MM.1S (cell line): ENCODE data around the gene SEPTIN5.

ENCODE experiments used
- DNase-seq: peaks from one replicate; pipeline ENCODE4 v3.0.0-alpha.2; 2015
- H2AFZ ChIP-seq: fragments of 300-600 bp; sonication (generic); 2 replicates; pipeline ENCODE4 v1.6.0; 2016; ENCODE audit warnings: antibody characterized with exemption, low read length
- H3F3A ChIP-seq: fragments of 300-600 bp; sonication (generic); 2 replicates; pipeline ENCODE4 v1.6.1; 2016; ENCODE audit warnings: mild to moderate bottlenecking, antibody characterized with exemption, low read length, moderate library complexity, mixed read lengths; ENCODE audit not compliant: insufficient read depth
- H3K27ac ChIP-seq: fragments of 300-600 bp; sonication (generic); 2 replicates; pipeline ENCODE4 v1.5.1; 2016; ENCODE audit warnings: mild to moderate bottlenecking, low read length
- H3K27me3 ChIP-seq: fragments of 300-600 bp; sonication (generic); replicated peaks from 2 replicates; pipeline ENCODE4 v1.6.0; 2016; ENCODE audit warnings: low read length; ENCODE audit not compliant: insufficient read depth
- H3K36me3 ChIP-seq: fragments of 300-600 bp; sonication (generic); replicated peaks from 2 replicates; pipeline ENCODE4 v1.6.1; 2016; ENCODE audit warnings: mild to moderate bottlenecking, low read length, mixed read lengths; ENCODE audit not compliant: insufficient read depth
- H3K4me1 ChIP-seq: fragments of 300-600 bp; sonication (generic); 2 replicates; pipeline ENCODE4 v1.6.1; 2016; ENCODE audit warnings: low read length, mixed read lengths
- H3K4me2 ChIP-seq: fragments of 300-600 bp; sonication (generic); 2 replicates; pipeline ENCODE4 v1.6.0; 2016; ENCODE audit warnings: low read depth, low read length
- H3K4me3 ChIP-seq: fragments of 300-600 bp; sonication (generic); 2 replicates; pipeline ENCODE4 v1.5.1; 2016; ENCODE audit warnings: low read length, mixed read lengths
- H3K79me2 ChIP-seq: fragments of 300-600 bp; sonication (generic); 2 replicates; pipeline ENCODE4 v1.6.1; 2016; ENCODE audit warnings: mixed run types, low read length, mixed read lengths
- H3K9ac ChIP-seq: fragments of 300-600 bp; sonication (generic); 2 replicates; pipeline ENCODE4 v1.6.1; 2016; ENCODE audit warnings: low read length, mixed read lengths
- H3K9me2 ChIP-seq: fragments of 300-600 bp; sonication (generic); replicated peaks from 2 replicates; pipeline ENCODE4 v1.6.1; 2016; ENCODE audit warnings: mild to moderate bottlenecking, low read length, mixed read lengths; ENCODE audit not compliant: insufficient read depth
- H3K9me3 ChIP-seq: fragments of 300-600 bp; sonication (generic); replicated peaks from 2 replicates; pipeline ENCODE4 v1.6.1; 2016; ENCODE audit warnings: mild to moderate bottlenecking, low read length, mixed read lengths; ENCODE audit not compliant: insufficient read depth
- H4K20me1 ChIP-seq: fragments of 300-600 bp; sonication (generic); 2 replicates; pipeline ENCODE4 v1.6.1; 2016; ENCODE audit warnings: mild to moderate bottlenecking, low read length, moderate library complexity, mixed read lengths; ENCODE audit not compliant: insufficient read depth
- EZH2 ChIP-seq: fragments of 300-600 bp; sonication (generic); optimal IDR thresholded peaks from 2 replicates; pipeline ENCODE3; 2017; ENCODE audit warnings: low read depth, mild to moderate bottlenecking, antibody characterized with exemption, low read length, mixed read lengths
- EZH2phosphoT487 ChIP-seq: fragments of 300-600 bp; sonication (generic); IDR thresholded peaks from 2 replicates; pipeline ENCODE4 v1.6.1; 2018; ENCODE audit warnings: antibody characterized with exemption, low read length
- TF ChIP-seq, protein P1 (sequence below): fragments of 300-600 bp; sonication (generic); IDR thresholded peaks from 2 replicates; pipeline ENCODE4 v1.5.1; 2016; ENCODE audit warnings: antibody characterized with exemption, low read length, mixed read lengths

SEPTIN5 gene

GRCh38 chr22:19686946-19687345, 27.4 kb upstream of the SEPTIN5 start:
- Histone ChIP-seq H3K4me3 (no peak overlapping the region), H3K4me2 (no peak overlapping the region), H3F3A (no peaks in the 10 kb centered on the region), H3K27me3 (peaks cover 85% of the 10 kb centered on the region), H3K79me2 (no peaks in the 10 kb centered on the region), H3K4me1 (no peaks in the 10 kb centered on the region), H3K9ac (no peak overlapping the region), H4K20me1 (no peaks in the 10 kb centered on the region), H2AFZ (no peak overlapping the region), H3K9me3 (no peaks in the 10 kb centered on the region), H3K9me2 (no peaks in the 10 kb centered on the region), H3K36me3 (no peaks in the 10 kb centered on the region), H3K27ac (no peak overlapping the region)
- no peak for DNase-seq
- no peak for TF ChIP-seq EZH2
- TF ChIP-seq, protein P1, sequence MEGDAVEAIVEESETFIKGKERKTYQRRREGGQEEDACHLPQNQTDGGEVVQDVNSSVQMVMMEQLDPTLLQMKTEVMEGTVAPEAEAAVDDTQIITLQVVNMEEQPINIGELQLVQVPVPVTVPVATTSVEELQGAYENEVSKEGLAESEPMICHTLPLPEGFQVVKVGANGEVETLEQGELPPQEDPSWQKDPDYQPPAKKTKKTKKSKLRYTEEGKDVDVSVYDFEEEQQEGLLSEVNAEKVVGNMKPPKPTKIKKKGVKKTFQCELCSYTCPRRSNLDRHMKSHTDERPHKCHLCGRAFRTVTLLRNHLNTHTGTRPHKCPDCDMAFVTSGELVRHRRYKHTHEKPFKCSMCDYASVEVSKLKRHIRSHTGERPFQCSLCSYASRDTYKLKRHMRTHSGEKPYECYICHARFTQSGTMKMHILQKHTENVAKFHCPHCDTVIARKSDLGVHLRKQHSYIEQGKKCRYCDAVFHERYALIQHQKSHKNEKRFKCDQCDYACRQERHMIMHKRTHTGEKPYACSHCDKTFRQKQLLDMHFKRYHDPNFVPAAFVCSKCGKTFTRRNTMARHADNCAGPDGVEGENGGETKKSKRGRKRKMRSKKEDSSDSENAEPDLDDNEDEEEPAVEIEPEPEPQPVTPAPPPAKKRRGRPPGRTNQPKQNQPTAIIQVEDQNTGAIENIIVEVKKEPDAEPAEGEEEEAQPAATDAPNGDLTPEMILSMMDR = no peak
- TF ChIP-seq EZH2phosphoT487 = no peak

DNA sequence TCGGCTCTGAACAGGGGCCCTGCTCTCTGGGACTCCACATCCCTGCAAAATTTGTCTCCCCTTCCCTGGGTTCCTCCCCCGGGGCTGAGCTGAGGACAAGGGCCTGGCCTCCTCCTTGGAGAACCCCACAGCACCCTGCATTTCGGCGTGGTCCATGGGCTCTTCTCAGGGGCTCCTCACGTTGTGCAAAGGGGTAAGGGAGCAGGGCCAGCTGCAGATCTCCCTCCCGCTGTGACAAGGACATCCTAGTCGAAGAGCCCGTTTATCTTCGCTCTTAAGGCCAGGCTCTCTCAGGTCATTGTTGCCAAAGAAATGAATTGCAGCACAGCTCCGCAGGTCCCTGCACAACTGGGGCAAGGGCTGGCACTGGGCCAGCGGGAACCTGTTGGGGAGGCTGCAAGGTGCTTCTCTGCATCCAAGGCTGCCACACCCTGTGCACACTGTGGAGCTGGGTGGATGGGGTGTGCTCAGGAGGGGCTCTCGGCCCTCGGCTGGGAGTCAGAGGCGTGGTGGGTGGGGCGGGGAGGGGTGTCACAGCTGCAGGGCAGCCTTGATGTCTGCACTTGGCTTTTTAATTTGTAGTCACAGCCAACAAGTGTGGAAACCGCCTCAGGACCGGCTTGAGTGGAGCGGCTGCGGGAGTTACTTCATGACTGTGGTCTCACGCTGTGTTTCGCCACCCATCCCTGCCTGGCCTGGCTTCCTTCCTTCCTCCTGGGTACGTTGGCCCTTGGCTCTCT, 26.6 kb upstream of the SEPTIN5 start:
- Histone ChIP-seq H3K4me2 (no peak overlapping the region), H3K4me1 (no peaks in the 10 kb centered on the region), H3K9ac (no peak overlapping the region), H2AFZ (no peak overlapping the region), H3K9me2 (no peaks in the 10 kb centered on the region), H3K79me2 (no peaks in the 10 kb centered on the region), H3K36me3 (no peaks in the 10 kb centered on the region), H3F3A (no peaks in the 10 kb centered on the region), H4K20me1 (no peaks in the 10 kb centered on the region), H3K27me3 (peaks cover 82% of the 10 kb centered on the region), H3K9me3 (no peaks in the 10 kb centered on the region), H3K4me3 (no peak overlapping the region), H3K27ac (no peak overlapping the region)
- TF ChIP-seq, protein P1 = no peak
- TF ChIP-seq EZH2 (no peak), EZH2phosphoT487 (no peak)
- DNase-seq = no peak

- TF ChIP-seq, protein P1 = no peak
- TF ChIP-seq EZH2phosphoT487 (no peak), EZH2 (no peak)
- no peak overlapping the region for H2AFZ ChIP-seq
- no peak overlapping the region for H3K4me3 ChIP-seq
- no peaks in the 10 kb centered on the region for H3K9me3 ChIP-seq
- no peaks in the 10 kb centered on the region for H4K20me1 ChIP-seq
- H3K36me3 ChIP-seq = no peaks in the 10 kb centered on the region
- H3K27me3 ChIP-seq = peaks cover 84% of the 10 kb centered on the region
- no peak for DNase-seq
- no peaks in the 10 kb centered on the region for H3K4me1 ChIP-seq
- H3K27ac ChIP-seq = no peak overlapping the region
- no peaks in the 10 kb centered on the region for H3F3A ChIP-seq
- no peak overlapping the region for H3K9ac ChIP-seq
- no peak overlapping the region for H3K4me2 ChIP-seq
- H3K9me2 ChIP-seq = no peaks in the 10 kb centered on the region
- no peaks in the 10 kb centered on the region for H3K79me2 ChIP-seq
Measured at GRCh38 chr22:19688301-19689290, 25.7 kb upstream of the SEPTIN5 start.
